Measurements from ENCODE around the gene CDH5.

CDH5 gene

GRCh38 chr16:66421891-66422290 is 55.4 kb downstream of the CDH5 start:
- peaks cover 20% of the 10 kb centered on the region for H3K27me3 ChIP-seq (ENCODE audit: insufficient read depth, low read length, poor library complexity)

GRCh38 chr16:66422366-66422765 is 55.9 kb downstream of the CDH5 start:
- WGBS (ENCODE audit: extremely low coverage, insufficient coverage, low lambda C conversion rate): no CpG with 5 or more reads among the region's 2 CpGs
- H3K18ac ChIP-seq (ENCODE audit: low read length): no peak overlapping the region
- H2AK5ac ChIP-seq (ENCODE audit: low read length): no peak overlapping the region
- H3K4me3 ChIP-seq (ENCODE audit: low read length): no peak overlapping the region
- H3K4ac ChIP-seq (ENCODE audit: low read depth, low read length): no peak overlapping the region
- H3K4me1 ChIP-seq (ENCODE audit: control insufficient read depth, low read depth, low read length): no peaks in the 10 kb centered on the region
- H3K27me3 ChIP-seq (ENCODE audit: insufficient read depth, low read length, poor library complexity): peaks cover 20% of the 10 kb centered on the region
- no peak overlapping the region for H3K27ac ChIP-seq (ENCODE audit: low read depth, low read length)
- H4K5ac ChIP-seq (ENCODE audit: low read length): no peak overlapping the region
- no peaks in the 10 kb centered on the region for H3K36me3 ChIP-seq (ENCODE audit: control insufficient read depth, insufficient read depth, low read length)
- H2BK15ac ChIP-seq (replicated peaks; ENCODE audit: low read depth): no peak overlapping the region
- no peaks in the 10 kb centered on the region for H3K79me2 ChIP-seq (ENCODE audit: control insufficient read depth, insufficient read depth, low read length)
- H3K4me2 ChIP-seq (ENCODE audit: low read length): no peak overlapping the region
- no peak for DNase-seq
- no peak overlapping the region for H2BK120ac ChIP-seq (ENCODE audit: low read depth, low read length)
- H3K9ac ChIP-seq (ENCODE audit: low read length): no peak overlapping the region
- H2BK5ac ChIP-seq (ENCODE audit: low read length): no peak overlapping the region
- H3K79me1 ChIP-seq (ENCODE audit: low read length): no peaks in the 10 kb centered on the region
- H4K8ac ChIP-seq (ENCODE audit: low read depth, low read length): no peak overlapping the region
- no peak overlapping the region for H3K23ac ChIP-seq (ENCODE audit: low read length)
- no peak overlapping the region for H3K56ac ChIP-seq (ENCODE audit: low read length)

More at GRCh38 chr16:66421891-66422290, 55.4 kb downstream of the CDH5 start:
- Histone ChIP-seq H3K4me1 (ENCODE audit: control insufficient read depth, low read depth, low read length) (no peaks in the 10 kb centered on the region), H3K56ac (ENCODE audit: low read length) (no peak overlapping the region), H2AK5ac (ENCODE audit: low read length) (no peak overlapping the region), H3K23ac (ENCODE audit: low read length) (no peak overlapping the region), H3K36me3 (ENCODE audit: control insufficient read depth, insufficient read depth, low read length) (no peaks in the 10 kb centered on the region), H3K4me2 (ENCODE audit: low read length) (no peak overlapping the region), H3K79me2 (ENCODE audit: control insufficient read depth, insufficient read depth, low read length) (no peaks in the 10 kb centered on the region), H3K4ac (ENCODE audit: low read depth, low read length) (no peak overlapping the region), H2BK5ac (ENCODE audit: low read length) (no peak overlapping the region), H3K79me1 (ENCODE audit: low read length) (no peaks in the 10 kb centered on the region), H2BK15ac (replicated peaks; ENCODE audit: low read depth) (no peak overlapping the region), H2BK120ac (ENCODE audit: low read depth, low read length) (no peak overlapping the region), H3K9ac (ENCODE audit: low read length) (no peak overlapping the region), H3K27ac (ENCODE audit: low read depth, low read length) (no peak overlapping the region), H3K18ac (ENCODE audit: low read length) (no peak overlapping the region), H3K4me3 (ENCODE audit: low read length) (no peak overlapping the region), H4K8ac (ENCODE audit: low read depth, low read length) (no peak overlapping the region), H4K5ac (ENCODE audit: low read length) (no peak overlapping the region)
- WGBS (ENCODE audit: extremely low coverage, insufficient coverage, low lambda C conversion rate): no CpG with 5 or more reads among the region's 6 CpGs
- DNase-seq: no peak

- Histone ChIP-seq H2BK15ac (replicated peaks; ENCODE audit: low read depth) (no peak overlapping the region), H4K5ac (ENCODE audit: low read length) (no peak overlapping the region), H4K8ac (ENCODE audit: low read depth, low read length) (no peak overlapping the region), H2AK5ac (ENCODE audit: low read length) (no peak overlapping the region), H2BK5ac (ENCODE audit: low read length) (no peak overlapping the region), H3K79me2 (ENCODE audit: control insufficient read depth, insufficient read depth, low read length) (no peaks in the 10 kb centered on the region), H2BK120ac (ENCODE audit: low read depth, low read length) (no peak overlapping the region), H3K4ac (ENCODE audit: low read depth, low read length) (no peak overlapping the region), H3K27ac (ENCODE audit: low read depth, low read length) (no peak overlapping the region), H3K4me1 (ENCODE audit: control insufficient read depth, low read depth, low read length) (no peaks in the 10 kb centered on the region), H3K9ac (ENCODE audit: low read length) (no peak overlapping the region), H3K27me3 (ENCODE audit: insufficient read depth, low read length, poor library complexity) (peaks cover 25% of the 10 kb centered on the region), H3K23ac (ENCODE audit: low read length) (no peak overlapping the region), H3K4me3 (ENCODE audit: low read length) (no peak overlapping the region), H3K4me2 (ENCODE audit: low read length) (no peak overlapping the region), H3K79me1 (ENCODE audit: low read length) (no peaks in the 10 kb centered on the region), H3K56ac (ENCODE audit: low read length) (no peak overlapping the region), H3K18ac (ENCODE audit: low read length) (no peak overlapping the region), H3K36me3 (ENCODE audit: control insufficient read depth, insufficient read depth, low read length) (no peaks in the 10 kb centered on the region)
- WGBS (ENCODE audit: extremely low coverage, insufficient coverage, low lambda C conversion rate): no CpG with 5 or more reads among the region's 1 CpG
- no peak for DNase-seq
Observed at GRCh38 chr16:66423177-66423576, 56.7 kb downstream of the CDH5 start.

GRCh38 chr16:66425651-66426050 is 59.2 kb downstream of the CDH5 start:
- no peak overlapping the region for H3K4me3 ChIP-seq (ENCODE audit: low read length)
- H3K18ac ChIP-seq (ENCODE audit: low read length): no peak overlapping the region
- no CpG with 5 or more reads among the region's 8 CpGs for WGBS (ENCODE audit: extremely low coverage, insufficient coverage, low lambda C conversion rate)
- H3K27ac ChIP-seq (ENCODE audit: low read depth, low read length): no peak overlapping the region
- H4K5ac ChIP-seq (ENCODE audit: low read length): no peak overlapping the region
- no peak for DNase-seq
- H3K27me3 ChIP-seq (ENCODE audit: insufficient read depth, low read length, poor library complexity): peaks cover 42% of the 10 kb centered on the region
- no peaks in the 10 kb centered on the region for H3K79me2 ChIP-seq (ENCODE audit: control insufficient read depth, insufficient read depth, low read length)
- H2AK5ac ChIP-seq (ENCODE audit: low read length): no peak overlapping the region
- H3K9ac ChIP-seq (ENCODE audit: low read length): no peak overlapping the region
- H3K4me2 ChIP-seq (ENCODE audit: low read length): no peak overlapping the region
- no peak overlapping the region for H3K56ac ChIP-seq (ENCODE audit: low read length)
- no peaks in the 10 kb centered on the region for H3K4me1 ChIP-seq (ENCODE audit: control insufficient read depth, low read depth, low read length)
- H2BK120ac ChIP-seq (ENCODE audit: low read depth, low read length): no peak overlapping the region
- H2BK15ac ChIP-seq (replicated peaks; ENCODE audit: low read depth): no peak overlapping the region
- H3K23ac ChIP-seq (ENCODE audit: low read length): peak overlapping the region; percentile 96
- no peak overlapping the region for H2BK5ac ChIP-seq (ENCODE audit: low read length)
- H3K36me3 ChIP-seq (ENCODE audit: control insufficient read depth, insufficient read depth, low read length): no peaks in the 10 kb centered on the region
- no peak overlapping the region for H3K4ac ChIP-seq (ENCODE audit: low read depth, low read length)
- no peak overlapping the region for H4K8ac ChIP-seq (ENCODE audit: low read depth, low read length)
- H3K79me1 ChIP-seq (ENCODE audit: low read length): no peaks in the 10 kb centered on the region

- no peak overlapping the region for H3K4ac ChIP-seq (ENCODE audit: low read depth, low read length)
- whole genome bisulfite sequencing (ENCODE audit: extremely low coverage, insufficient coverage, low lambda C conversion rate): no CpG with 5 or more reads among the region's 56 CpGs
Observed at GRCh38 chr16:66426112-66427035, 59.9 kb downstream of the CDH5 start.

More at GRCh38 chr16:66426112-66427035, 59.9 kb downstream of the CDH5 start:
- H3K18ac ChIP-seq (ENCODE audit: low read length): no peak overlapping the region
- H3K9ac ChIP-seq (ENCODE audit: low read length): peak overlapping the region; percentile 34
- no peak overlapping the region for H3K56ac ChIP-seq (ENCODE audit: low read length)
- no peaks in the 10 kb centered on the region for H3K79me2 ChIP-seq (ENCODE audit: control insufficient read depth, insufficient read depth, low read length)
- H3K4me1 ChIP-seq (ENCODE audit: control insufficient read depth, low read depth, low read length): no peaks in the 10 kb centered on the region
- H3K23ac ChIP-seq (ENCODE audit: low read length): peak overlapping the region; percentile 96
- H3K27me3 ChIP-seq (ENCODE audit: insufficient read depth, low read length, poor library complexity): peaks cover 42% of the 10 kb centered on the region
- H2BK120ac ChIP-seq (ENCODE audit: low read depth, low read length): no peak overlapping the region
- no peaks in the 10 kb centered on the region for H3K36me3 ChIP-seq (ENCODE audit: control insufficient read depth, insufficient read depth, low read length)
- H4K5ac ChIP-seq (ENCODE audit: low read length): no peak overlapping the region
- no peak for DNase-seq
- H3K4me3 ChIP-seq (ENCODE audit: low read length): no peak overlapping the region
- H2BK15ac ChIP-seq (replicated peaks; ENCODE audit: low read depth): no peak overlapping the region
- H3K79me1 ChIP-seq (ENCODE audit: low read length): no peaks in the 10 kb centered on the region
- H4K8ac ChIP-seq (ENCODE audit: low read depth, low read length): no peak overlapping the region
- no peak overlapping the region for H2BK5ac ChIP-seq (ENCODE audit: low read length)
- peak overlapping the region; percentile 34 for H3K4me2 ChIP-seq (ENCODE audit: low read length)
- H2AK5ac ChIP-seq (ENCODE audit: low read length): no peak overlapping the region
- H3K27ac ChIP-seq (ENCODE audit: low read depth, low read length): no peak overlapping the region

Data from mesendoderm (in vitro differentiated cells).